ENCODE results near the gene PITX2.

PITX2 gene

DNA sequence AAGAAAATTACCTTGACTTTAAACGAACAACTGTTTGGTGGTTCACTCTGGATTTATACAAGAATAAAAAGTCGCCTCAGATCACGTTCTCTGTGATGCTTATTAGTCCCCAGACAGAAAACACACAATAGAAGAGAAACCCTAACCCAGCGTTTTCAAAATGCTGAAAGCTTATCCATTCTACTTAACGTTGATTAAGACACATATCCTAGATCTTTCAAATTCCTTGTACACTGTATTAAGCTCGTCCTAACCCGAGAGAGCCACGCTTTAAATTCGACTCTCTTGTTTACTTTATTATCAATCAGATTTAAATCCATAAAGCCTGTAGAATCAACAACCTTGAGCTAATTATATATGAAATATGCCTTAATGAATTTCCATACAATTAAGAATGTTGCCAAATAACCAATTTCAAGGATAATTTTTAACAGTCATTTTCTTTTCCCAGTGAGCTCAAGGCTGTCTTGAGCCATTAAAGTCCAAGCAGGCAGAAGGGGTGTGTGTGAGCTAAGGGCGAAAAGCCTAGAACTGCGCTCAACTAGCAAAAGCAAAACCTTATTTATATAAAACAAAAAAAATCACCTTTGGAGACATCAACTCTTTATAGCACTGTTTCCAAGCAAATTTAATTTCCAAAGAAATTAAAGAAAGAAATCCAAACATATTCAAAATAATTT lies 981 bp upstream of the PITX2 start:
- peak overlapping the region; percentile 66 for H3K4me3 ChIP-seq (ENCODE audit: control insufficient read depth, low read depth, low read length)
- DNase-seq (ENCODE audit: low read depth), result no peak
- TF ChIP-seq, protein P1, sequence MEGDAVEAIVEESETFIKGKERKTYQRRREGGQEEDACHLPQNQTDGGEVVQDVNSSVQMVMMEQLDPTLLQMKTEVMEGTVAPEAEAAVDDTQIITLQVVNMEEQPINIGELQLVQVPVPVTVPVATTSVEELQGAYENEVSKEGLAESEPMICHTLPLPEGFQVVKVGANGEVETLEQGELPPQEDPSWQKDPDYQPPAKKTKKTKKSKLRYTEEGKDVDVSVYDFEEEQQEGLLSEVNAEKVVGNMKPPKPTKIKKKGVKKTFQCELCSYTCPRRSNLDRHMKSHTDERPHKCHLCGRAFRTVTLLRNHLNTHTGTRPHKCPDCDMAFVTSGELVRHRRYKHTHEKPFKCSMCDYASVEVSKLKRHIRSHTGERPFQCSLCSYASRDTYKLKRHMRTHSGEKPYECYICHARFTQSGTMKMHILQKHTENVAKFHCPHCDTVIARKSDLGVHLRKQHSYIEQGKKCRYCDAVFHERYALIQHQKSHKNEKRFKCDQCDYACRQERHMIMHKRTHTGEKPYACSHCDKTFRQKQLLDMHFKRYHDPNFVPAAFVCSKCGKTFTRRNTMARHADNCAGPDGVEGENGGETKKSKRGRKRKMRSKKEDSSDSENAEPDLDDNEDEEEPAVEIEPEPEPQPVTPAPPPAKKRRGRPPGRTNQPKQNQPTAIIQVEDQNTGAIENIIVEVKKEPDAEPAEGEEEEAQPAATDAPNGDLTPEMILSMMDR (IDR thresholded peaks at IDR 0.05; ENCODE audit: control insufficient read depth, insufficient read depth, low read depth, low read length, missing control alignments), result no peak

DNA sequence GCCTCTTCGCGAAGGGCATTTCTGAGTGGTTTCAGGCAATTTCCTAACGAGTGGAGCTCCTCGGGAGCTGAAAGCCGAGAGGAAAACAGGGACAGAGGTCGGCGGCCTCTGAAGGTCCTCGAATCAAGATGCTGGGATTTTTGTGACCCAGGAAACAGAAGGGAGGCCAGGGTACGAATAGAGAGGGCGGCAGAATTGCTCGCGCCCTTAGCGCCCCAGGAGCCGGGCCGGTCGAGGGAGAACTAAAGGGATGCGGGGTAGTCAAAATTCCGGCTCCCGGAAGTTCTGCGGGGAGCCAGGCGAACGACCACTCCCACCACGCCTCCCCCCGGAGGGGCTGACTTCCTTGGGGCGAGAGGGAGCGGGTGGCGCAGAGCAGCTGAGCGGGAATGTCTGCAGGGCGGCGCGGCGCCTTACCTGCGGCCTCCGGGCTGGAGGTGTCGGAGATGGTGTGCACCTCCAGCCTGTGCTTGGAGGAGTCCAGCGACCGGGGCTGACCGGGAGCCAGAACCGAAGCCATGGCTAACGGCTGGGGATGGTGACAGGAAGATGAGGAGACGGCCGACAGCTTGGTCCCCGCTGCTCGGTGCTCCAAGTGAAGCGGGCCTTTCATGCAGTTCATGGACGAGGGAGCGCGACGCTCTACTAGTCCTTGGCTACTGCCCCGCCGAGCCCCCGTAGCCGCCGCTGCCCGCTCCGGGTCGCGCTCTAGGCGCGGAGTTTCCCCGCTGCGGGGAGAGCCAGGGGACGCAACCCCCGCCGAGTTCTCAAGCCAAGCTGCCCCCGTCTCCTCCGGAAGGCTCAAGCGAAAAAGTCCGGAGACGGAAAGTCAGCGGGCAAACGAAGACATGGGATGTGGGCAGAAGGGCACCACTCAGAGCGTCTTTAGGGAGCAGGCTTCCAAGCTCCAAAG lies 782 bp downstream of the PITX2 start:
- TF ChIP-seq, protein P1 (IDR thresholded peaks at IDR 0.05; ENCODE audit: control insufficient read depth, insufficient read depth, low read depth, low read length, missing control alignments), result no peak
- DNase-seq (ENCODE audit: low read depth), result no peak

DNA sequence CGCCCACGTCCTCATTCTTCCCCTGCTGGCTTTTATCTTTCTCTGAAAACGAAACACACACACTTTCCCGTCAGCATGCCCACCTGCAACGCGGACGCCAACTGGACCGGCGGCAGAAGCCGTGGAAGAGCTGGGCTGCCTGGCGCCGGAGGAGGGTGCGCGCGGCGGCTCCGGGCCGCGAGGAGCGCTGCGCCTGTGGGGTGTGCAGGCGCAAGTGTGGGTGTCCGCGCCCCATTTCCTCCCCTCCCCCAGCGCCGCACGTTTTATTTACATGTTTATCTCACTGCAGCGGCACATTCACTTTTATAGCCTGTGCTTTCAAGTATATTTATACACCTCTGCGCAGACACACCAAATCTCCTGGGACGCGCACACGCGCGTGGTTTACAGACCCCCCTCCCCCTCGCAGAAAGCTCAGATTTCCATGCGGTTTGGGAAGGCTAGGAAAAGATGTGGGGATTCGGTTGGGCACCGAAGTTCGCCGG lies 1.5 kb downstream of the PITX2 start:
- H3K4me3 ChIP-seq (ENCODE audit: control insufficient read depth, low read depth, low read length), result peak overlapping the region; percentile 66
- TF ChIP-seq, protein P1 (IDR thresholded peaks at IDR 0.05; ENCODE audit: control insufficient read depth, insufficient read depth, low read depth, low read length, missing control alignments), result no peak
- no peak for DNase-seq (ENCODE audit: low read depth)

More for the DNA sequence above, 782 bp downstream of the PITX2 start:
- peak overlapping the region; percentile 66 for H3K4me3 ChIP-seq (ENCODE audit: control insufficient read depth, low read depth, low read length)

DNA sequence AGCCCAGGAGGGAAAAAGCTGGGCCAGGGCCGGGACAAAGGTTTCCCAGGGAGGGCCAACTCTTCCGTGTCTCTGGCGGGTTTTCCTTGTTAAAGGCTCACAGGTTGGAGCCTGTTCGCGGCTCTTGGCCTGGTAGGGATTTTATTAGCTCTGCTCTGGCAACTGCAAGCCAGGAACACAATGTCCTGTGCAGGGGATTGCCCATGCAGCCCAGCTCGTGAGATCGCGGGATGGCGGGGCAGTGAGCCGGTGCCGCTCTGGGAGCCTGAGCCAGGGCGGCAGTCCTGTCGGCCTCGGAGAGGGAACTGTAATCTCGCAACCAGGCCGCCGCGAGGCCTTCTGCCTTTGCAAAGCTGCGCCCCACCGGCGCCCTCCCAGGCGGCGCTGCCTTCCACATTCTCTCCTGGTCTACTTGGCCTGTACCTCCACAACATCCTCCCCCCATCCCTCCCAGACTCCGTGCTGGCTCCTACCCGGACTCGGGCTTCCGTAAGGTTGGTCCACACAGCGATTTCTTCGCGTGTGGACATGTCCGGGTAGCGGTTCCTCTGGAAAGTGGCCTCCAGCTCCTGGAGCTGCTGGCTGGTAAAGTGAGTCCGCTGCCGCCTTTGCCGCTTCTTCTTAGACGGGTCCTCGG lies 2.1 kb downstream of the PITX2 start:
- peak overlapping the region; percentile 66 for H3K4me3 ChIP-seq (ENCODE audit: control insufficient read depth, low read depth, low read length)
- no peak for DNase-seq (ENCODE audit: low read depth)
- TF ChIP-seq, protein P1 (IDR thresholded peaks at IDR 0.05; ENCODE audit: control insufficient read depth, insufficient read depth, low read depth, low read length, missing control alignments), result no peak

DNA sequence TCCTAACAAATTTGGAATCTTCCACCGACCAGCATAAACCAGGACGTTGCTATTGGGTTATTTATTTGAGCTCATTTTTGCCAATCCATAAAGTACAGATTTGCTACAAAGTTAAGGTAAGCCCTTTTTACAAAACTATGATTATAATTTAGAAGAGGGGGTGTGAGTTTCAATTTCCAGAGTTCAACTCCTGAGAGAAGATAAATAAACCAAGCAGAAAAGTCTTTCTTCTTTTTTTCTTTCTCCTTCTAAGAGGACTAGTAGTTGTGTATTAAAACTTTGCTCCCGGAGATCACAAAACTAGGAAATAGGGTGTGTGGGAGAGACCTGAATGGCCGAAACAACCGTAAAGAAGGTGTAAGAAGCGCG lies 2.6 kb downstream of the PITX2 start:
- no peak overlapping the region for H3K4me3 ChIP-seq (ENCODE audit: control insufficient read depth, low read depth, low read length)
- DNase-seq (ENCODE audit: low read depth), result no peak
- TF ChIP-seq, protein P1 (IDR thresholded peaks at IDR 0.05; ENCODE audit: control insufficient read depth, insufficient read depth, low read depth, low read length, missing control alignments), result no peak

DNA sequence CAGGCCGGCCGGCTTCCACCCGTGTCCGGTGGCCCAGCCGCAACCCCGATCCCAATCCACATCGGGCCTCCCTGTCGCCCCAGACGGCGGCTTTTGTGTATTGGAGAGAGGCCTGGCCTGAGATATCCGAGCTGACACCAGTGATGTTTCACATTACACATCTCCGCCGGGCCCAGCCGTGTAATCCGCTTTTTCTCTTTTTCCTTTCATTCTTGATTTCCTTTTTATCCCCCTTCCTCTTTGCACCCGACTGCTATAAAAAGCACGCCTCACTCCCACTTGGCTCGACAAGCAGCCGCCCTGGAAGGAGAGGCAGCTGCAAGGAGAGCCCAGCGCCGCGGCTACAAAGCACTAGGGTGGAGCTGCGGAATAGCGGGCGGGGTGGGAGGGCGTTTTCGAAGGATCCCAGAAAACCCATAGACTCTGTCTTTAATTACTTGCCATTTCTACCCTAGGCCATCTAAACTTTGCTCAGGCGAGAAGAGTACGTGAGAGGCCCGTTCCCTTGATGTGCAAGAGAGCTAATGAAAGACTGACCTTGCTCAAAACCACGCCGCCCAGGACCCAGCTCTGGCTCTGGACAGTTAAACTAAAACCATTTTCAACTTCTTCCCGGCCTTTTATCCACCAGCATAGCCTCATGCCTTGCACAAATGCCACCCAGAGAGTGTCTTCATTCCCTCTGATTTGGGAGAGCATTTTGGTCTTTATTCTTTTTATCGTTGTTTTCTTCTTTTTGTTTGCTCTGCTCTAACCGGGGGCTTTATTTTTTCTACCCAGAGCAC lies 3.2 kb downstream of the PITX2 start:
- H3K4me3 ChIP-seq (ENCODE audit: control insufficient read depth, low read depth, low read length), result no peak overlapping the region
- DNase-seq (ENCODE audit: low read depth), result no peak

More for the DNA sequence above, 3.2 kb downstream of the PITX2 start:
- TF ChIP-seq, protein P1 (IDR thresholded peaks at IDR 0.05; ENCODE audit: control insufficient read depth, insufficient read depth, low read depth, low read length, missing control alignments), result no peak
